NCI-H1694 (cell line): ENCODE measurements around the gene MCEE.
A peak's percentile ranks its signal among the peaks of the same experiment; 100 is the strongest.
"Not testable (repeated sequence)": the region's sequence is repeated elsewhere in the genome, so short reads cannot be mapped to it uniquely, and the experiment has no call there.

Experiments
- DNase-seq: peaks from one replicate; lab custom pipeline; 2025; lab: John Stamatoyannopoulos, UW

Gene MCEE

GRCh38 chr2:71126957-71127356 is 3.1 kb downstream of the MCEE start:
- DNase-seq: no peak

- DNase-seq: no peak
Measured at GRCh38 chr2:71125506-71126294, 4.3 kb downstream of the MCEE start.

GRCh38 chr2:71122387-71123298 is 7.4 kb downstream of the MCEE start:
- no peak for DNase-seq

GRCh38 chr2:71121479-71121878 is 8.6 kb downstream of the MCEE start:
- no peak for DNase-seq

GRCh38 chr2:71120195-71120594 is 9.8 kb downstream of the MCEE start:
- no peak for DNase-seq

- DNase-seq: no peak
Measured at GRCh38 chr2:71117063-71117462, 13.0 kb downstream of the MCEE start.

- no peak for DNase-seq
Measured at GRCh38 chr2:71113843-71114242, 16.2 kb downstream of the MCEE start.

GRCh38 chr2:71108091-71108490 is 21.9 kb downstream of the MCEE start:
- DNase-seq: no peak

- DNase-seq: not testable (repeated sequence)
Measured at GRCh38 chr2:71106463-71106862, 23.6 kb downstream of the MCEE start.

- no peak for DNase-seq
Measured at GRCh38 chr2:71103809-71104208, 26.2 kb downstream of the MCEE start.

- DNase-seq: no peak
Measured at GRCh38 chr2:71102981-71103681, 26.9 kb downstream of the MCEE start.

- no peak for DNase-seq
Measured at GRCh38 chr2:71101656-71102055, 28.4 kb downstream of the MCEE start.

GRCh38 chr2:71100195-71100964 is 29.6 kb downstream of the MCEE start:
- peak; percentile 46 for DNase-seq

GRCh38 chr2:71092491-71093260 is 37.4 kb downstream of the MCEE start:
- DNase-seq: not testable (repeated sequence)

- not testable (repeated sequence) for DNase-seq
Measured at GRCh38 chr2:71091808-71092207, 38.2 kb downstream of the MCEE start.

GRCh38 chr2:71089475-71089874 is 40.6 kb downstream of the MCEE start:
- DNase-seq: not testable (repeated sequence)

- not testable (repeated sequence) for DNase-seq
Measured at GRCh38 chr2:71085325-71086003, 44.6 kb downstream of the MCEE start.

GRCh38 chr2:71083752-71084312 is 46.2 kb downstream of the MCEE start:
- DNase-seq: not testable (repeated sequence)

- DNase-seq: not testable (repeated sequence)
Measured at GRCh38 chr2:71083297-71083696, 46.7 kb downstream of the MCEE start.
